H1 (cell line): ENCODE data around the gene OSBPL2. TPM values are rescaled to one million over a fixed set of nuclear protein-coding genes. Genes with fewer than 3 reads are reported as not detected.

Experiments
- CTCF ChIA-PET: fragments of 300-600 bp; sonication (Branson Sonifier 250); formaldehyde crosslinking; loops from one replicate; lab custom pipeline; 2021; ENCODE audit not compliant: partially characterized antibody; lab: Charles Lee
- POLR2A ChIA-PET: fragments of 300-600 bp; sonication (Branson Sonifier 250); formaldehyde crosslinking; loops from one replicate; lab custom pipeline; 2021; ENCODE audit warnings: inconsistent platforms; ENCODE audit not compliant: partially characterized antibody; lab: Charles Lee
- DNase-seq, 2 experiments: peaks; one replicate each; pipeline versions ENCODE4 v3.0.0 to v3.0.0-alpha.2; 2010 to 2022; ENCODE audit warnings: low spot score in 2 of 2, low read depth in 1 of 2, mixed read lengths in 1 of 2
- FAIRE-seq: peaks from 2 replicates; lab custom pipeline; 2011; peaks lifted over from hg19 to GRCh38; lab: Jason Lieb, UNC
- H2AFZ ChIP-seq: 2 replicates; pipeline ENCODE4 v1.8.1; 2012; ENCODE audit warnings: low read length, inconsistent platforms
- H2AK5ac ChIP-seq: 2 replicates; pipeline ENCODE4 v1.6.1; 2013; ENCODE audit warnings: low read depth, low read length
- H2BK120ac ChIP-seq: replicated peaks from 2 replicates; pipeline ENCODE3; 2013; ENCODE audit warnings: low read depth, low read length, inconsistent platforms
- H2BK12ac ChIP-seq: 2 replicates; pipeline ENCODE4 v1.6.1; 2013; ENCODE audit warnings: low read depth, low read length
- H2BK15ac ChIP-seq: 2 replicates; pipeline ENCODE4 v1.6.1; 2013; ENCODE audit warnings: low read length
- H2BK20ac ChIP-seq: 2 replicates; pipeline ENCODE4 v1.6.1; 2013; ENCODE audit warnings: low read length
- H2BK5ac ChIP-seq: 2 replicates; pipeline ENCODE4 v1.6.1; 2013; ENCODE audit warnings: low read depth, low read length
- H3K14ac ChIP-seq: 2 replicates; pipeline ENCODE4 v1.6.1; 2013; ENCODE audit warnings: inconsistent platforms; ENCODE audit not compliant: insufficient read length
- H3K18ac ChIP-seq: 2 replicates; pipeline ENCODE4 v1.6.1; 2013; ENCODE audit warnings: low read length; ENCODE audit errors: extremely low read depth
- H3K23ac ChIP-seq: 2 replicates; pipeline ENCODE4 v1.6.1; 2013; ENCODE audit warnings: inconsistent platforms; ENCODE audit not compliant: insufficient read length
- H3K23me2 ChIP-seq: 2 replicates; pipeline ENCODE4 v1.6.1; 2013; ENCODE audit warnings: low read depth, low read length
- H3K27ac ChIP-seq: 2 replicates; pipeline ENCODE4 v1.6.1; 2011; ENCODE audit warnings: low read depth, low read length, inconsistent platforms
- H3K27me3 ChIP-seq, 4 experiments: replicated peaks in 1 of 4; 1 replicate in 1 of 4; 2 replicates in 3 of 4; pipeline versions ENCODE4 v1.6.1 to v1.8.1; 2011 to 2013; ENCODE audit warnings: low read length in 3 of 4, mild to moderate bottlenecking in 3 of 4, inconsistent platforms in 2 of 4, mixed read lengths in 2 of 4, moderate library complexity in 1 of 4; ENCODE audit not compliant: control insufficient read depth in 3 of 4, insufficient read depth in 3 of 4; ENCODE audit errors: extremely low read depth in 1 of 4
- H3K36me3 ChIP-seq, 4 experiments: 2 replicates each; pipeline versions ENCODE4 v1.6.1 to v1.8.1; 2011 to 2013; ENCODE audit warnings: mild to moderate bottlenecking in 4 of 4, low read length in 3 of 4, moderate library complexity in 2 of 4, control low read depth in 1 of 4, inconsistent platforms in 1 of 4; ENCODE audit not compliant: insufficient read depth in 4 of 4, control insufficient read depth in 2 of 4
- H3K4ac ChIP-seq: replicated peaks from 2 replicates; pipeline ENCODE3; 2013; ENCODE audit warnings: low read length, low read depth, mixed read lengths, inconsistent platforms; ENCODE audit not compliant: insufficient read length
- H3K4me1 ChIP-seq, 4 experiments: replicated peaks in 1 of 4; 1 replicate in 1 of 4; 2 replicates in 3 of 4; pipeline versions ENCODE4 v1.6.1 to v1.8.1; 2011 to 2013; ENCODE audit warnings: low read length in 3 of 4, inconsistent platforms in 2 of 4, mixed read lengths in 1 of 4; ENCODE audit not compliant: insufficient read depth in 4 of 4, control insufficient read depth in 3 of 4
- H3K4me2 ChIP-seq, 2 experiments: 2 replicates each; pipeline versions ENCODE4 v1.6.1 to v1.8.1; 2011 to 2013; ENCODE audit warnings: low read depth in 2 of 2, low read length in 2 of 2, control low read depth in 1 of 2, inconsistent platforms in 1 of 2, mild to moderate bottlenecking in 1 of 2; ENCODE audit not compliant: insufficient read depth in 1 of 2
- H3K4me3 ChIP-seq, 4 experiments: fragments of 200-600, 300-600 bp in 1 of 4; sonication (generic), shearing (Covaris generic), sonication (Bioruptor Twin) in 1 of 4; 2 replicates each; pipeline versions ENCODE4 v1.5.1 to v1.8.1; 2011 to 2016; ENCODE audit warnings: low read length in 4 of 4, low read depth in 3 of 4, control low read depth in 2 of 4, inconsistent platforms in 2 of 4, mild to moderate bottlenecking in 2 of 4, mixed read lengths in 1 of 4, moderate library complexity in 1 of 4; ENCODE audit not compliant: insufficient read depth in 2 of 4; ENCODE audit errors: extremely low read depth in 1 of 4
- H3K56ac ChIP-seq: replicated peaks from 2 replicates; pipeline ENCODE3; 2013; ENCODE audit warnings: low read depth, mild to moderate bottlenecking, mixed read lengths, low read length, inconsistent platforms; ENCODE audit not compliant: insufficient read length
- H3K79me1 ChIP-seq: 2 replicates; pipeline ENCODE4 v1.6.1; 2013; ENCODE audit warnings: low read depth, low read length, control low read depth
- H3K79me2 ChIP-seq, 2 experiments: 2 replicates each; pipeline versions ENCODE4 v1.6.1 to v1.8.1; 2012 to 2013; ENCODE audit warnings: low read length in 2 of 2, mild to moderate bottlenecking in 2 of 2, inconsistent platforms in 1 of 2; ENCODE audit not compliant: insufficient read depth in 2 of 2, control insufficient read depth in 1 of 2
- H3K9ac ChIP-seq, 4 experiments: replicated peaks in 1 of 4; 1 replicate in 1 of 4; 2 replicates in 3 of 4; pipeline versions ENCODE4 v1.6.1 to v1.8.1; 2011 to 2013; ENCODE audit warnings: low read depth in 3 of 4, low read length in 3 of 4, control low read depth in 2 of 4, mild to moderate bottlenecking in 2 of 4, moderate library complexity in 2 of 4, inconsistent platforms in 1 of 4; ENCODE audit errors: extremely low read depth in 1 of 4
- H3K9me3 ChIP-seq, 2 experiments: 2 replicates each; pipeline versions ENCODE4 v1.6.1 to v1.8.1; 2012 to 2013; ENCODE audit warnings: mild to moderate bottlenecking in 2 of 2, moderate library complexity in 2 of 2, control low read depth in 1 of 2, inconsistent platforms in 1 of 2, low read depth in 1 of 2, low read length in 1 of 2, mixed read lengths in 1 of 2; ENCODE audit not compliant: insufficient read depth in 2 of 2
- H4K20me1 ChIP-seq, 2 experiments: replicated peaks in 1 of 2; 2 replicates each; pipeline versions ENCODE3 to v1.8.1; 2011 to 2013; ENCODE audit warnings: inconsistent platforms in 2 of 2, low read length in 2 of 2, mild to moderate bottlenecking in 1 of 2; ENCODE audit not compliant: insufficient read depth in 2 of 2, control insufficient read depth in 1 of 2
- H4K5ac ChIP-seq: 2 replicates; pipeline ENCODE4 v1.6.1; 2013; ENCODE audit warnings: low read length, low read depth, mixed read lengths, inconsistent platforms; ENCODE audit not compliant: insufficient read length
- H4K8ac ChIP-seq: 2 replicates; pipeline ENCODE4 v1.8.0; 2013; ENCODE audit warnings: mild to moderate bottlenecking, moderate library complexity, low read length, inconsistent platforms; ENCODE audit not compliant: insufficient read depth; ENCODE audit errors: extremely low read depth
- H4K91ac ChIP-seq: replicated peaks from 2 replicates; pipeline ENCODE3; 2013; ENCODE audit warnings: low read length, mixed read lengths, inconsistent platforms; ENCODE audit not compliant: insufficient read length
- EP300 ChIP-seq, 2 experiments: IDR thresholded peaks; 1 replicate in 1 of 2; 2 replicates in 1 of 2; pipeline ENCODE4 v1.6.1; 2011 to 2012; ENCODE audit warnings: low read depth in 2 of 2, low read length in 2 of 2, mild to moderate bottlenecking in 2 of 2, borderline replicate concordance in 1 of 2, inconsistent platforms in 1 of 2, moderate library complexity in 1 of 2
- RNF2 ChIP-seq: fragments of 200-900, 300-1000 bp; sonication (generic); IDR thresholded peaks from 2 replicates; pipeline ENCODE4 v1.7.1; 2016; ENCODE audit warnings: borderline replicate concordance, low read depth, mild to moderate bottlenecking, antibody characterized with exemption, low read length; ENCODE audit not compliant: poor library complexity, severe bottlenecking; ENCODE audit errors: missing control alignments
- SP4 ChIP-seq: IDR thresholded peaks from 2 replicates; pipeline ENCODE4 v1.6.1; 2012; ENCODE audit warnings: low read length, inconsistent platforms
- WGBS, 2 experiments: shearing (Covaris generic) in 1 of 2; methylation state at CpG; one replicate each; pipeline versions ENCODE4 v1.1.6 to v1.1.7; 2013 to 2015; ENCODE audit warnings: low lambda C conversion rate in 2 of 2, mixed read lengths in 2 of 2, inconsistent platforms in 1 of 2, low coverage in 1 of 2, missing lambda C conversion rate in 1 of 2; ENCODE audit not compliant: insufficient replicate concordance in 2 of 2, insufficient coverage in 1 of 2, insufficient read length in 1 of 2; ENCODE audit errors: extremely low coverage in 1 of 2, missing lambda C conversion rate in 1 of 2; 5-methylcytosine and 5-hydroxymethylcytosine counted together
- polyA plus RNA-seq, 7 experiments: library from polyadenylated mRNA; depleted of rRNA in 3 of 7; stranded (reverse) in 5 of 7; unstranded in 2 of 7; fragments of >200 nt in 5 of 7; fragments of 200-250 nt in 2 of 7; gene quantifications; 1 replicate in 5 of 7; 2 replicates in 1 of 7; 4 replicates in 1 of 7; pipeline versions ENCODE4 v1.2.1 to v1.2.3, GENCODE V29; 2011 to 2013; ENCODE audit warnings: missing spikeins in 2 of 7, mixed read lengths in 2 of 7
- total RNA-seq: library from RNA; stranded (reverse); fragmentation: NEBNext Ultra II Directional; extraction: Animal tissue kit (Norgen Biotek cat#: 25700); gene quantifications from 2 replicates; pipeline ENCODE4 v1.2.1, GENCODE V29; 2021

OSBPL2 gene
- total and polyA plus RNA-seq, 2 of the 8 experiments (the other 6 are each of a cell fraction or from before 2014, with no cell fraction given): 11.7 to 42.4 TPM

DNA sequence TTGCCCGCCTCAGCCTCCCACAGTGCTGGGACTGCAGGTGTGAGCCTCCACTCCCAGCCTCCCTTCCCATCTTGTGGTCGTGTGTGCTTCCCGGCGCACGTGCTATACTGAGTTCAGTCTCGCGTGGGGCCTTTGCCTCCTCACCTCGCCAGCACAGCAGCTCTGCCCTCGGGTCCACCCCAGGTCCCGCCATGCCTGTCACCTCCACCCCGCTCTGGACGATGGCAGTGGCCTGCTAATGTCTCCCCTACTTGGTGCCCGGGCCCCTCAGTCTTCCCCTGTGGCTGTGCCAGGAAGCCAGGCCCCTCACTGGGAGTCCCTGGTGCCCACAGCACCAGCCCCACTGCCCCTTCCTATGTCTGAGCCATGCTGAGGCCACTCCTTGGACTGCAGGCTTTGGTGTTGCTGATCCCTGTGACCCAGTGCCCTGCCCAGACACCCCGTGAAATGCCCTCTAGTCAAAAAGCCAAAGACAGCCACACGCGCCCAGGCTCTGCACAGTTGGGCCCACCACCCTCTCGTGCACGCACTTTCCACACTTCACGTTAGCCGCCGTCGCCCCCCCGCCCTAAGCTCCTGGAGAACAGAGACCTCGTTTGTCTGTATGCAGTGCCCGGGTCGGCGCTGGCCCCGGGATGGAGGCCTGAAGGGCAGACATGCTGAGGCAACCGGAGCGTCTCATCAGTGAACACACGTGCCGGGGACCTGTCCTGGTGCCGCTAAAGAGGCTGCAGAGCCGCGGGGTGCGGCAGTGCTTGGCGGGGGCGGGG, 32.5 kb upstream of the OSBPL2 start:
- no peaks in the 10 kb centered on the region for H3K9me3 ChIP-seq
- H2BK12ac ChIP-seq: no peak overlapping the region
- H3K4me2 ChIP-seq: no peak overlapping the region
- POLR2A ChIA-PET: no interaction called here
- H4K20me1 ChIP-seq: no peaks in the 10 kb centered on the region
- no peaks in the 10 kb centered on the region for H3K79me1 ChIP-seq
- no peak overlapping the region for H3K14ac ChIP-seq
- no peak overlapping the region for H3K9ac ChIP-seq
- no peaks in the 10 kb centered on the region for H3K27me3 ChIP-seq
- FAIRE-seq (no peak), DNase-seq (no peak)
- no peak overlapping the region for H2BK15ac ChIP-seq
- no peak overlapping the region for H3K4me3 ChIP-seq
- H3K4ac ChIP-seq: no peak overlapping the region
- H2BK5ac ChIP-seq: no peak overlapping the region; the same call in 1 of the 2 replicates
- H2BK120ac ChIP-seq: no peak overlapping the region
- no peak overlapping the region for H4K91ac ChIP-seq
- H3K27ac ChIP-seq: no peak overlapping the region
- no peak overlapping the region for H4K5ac ChIP-seq
- no peaks in the 10 kb centered on the region for H3K23me2 ChIP-seq
- H3K4me1 ChIP-seq: no peaks in the 10 kb centered on the region
- no peak overlapping the region for H3K18ac ChIP-seq
- H3K56ac ChIP-seq: no peak overlapping the region
- no peak overlapping the region for H2AK5ac ChIP-seq
- CTCF ChIA-PET: interaction anchor here (1.2 to 1.7 kb wide), 2 partner anchors 14 to 21 kb away, joined by 3 to 7 read pairs; no protein-coding TSS in a partner anchor
- no peak overlapping the region for H2BK20ac ChIP-seq
- peaks cover 0 to 7% (median 3%) of the 10 kb centered on the region in 4 experiments; a peak in 4 of 8 replicates for H3K36me3 ChIP-seq
- H3K23ac ChIP-seq: no peak overlapping the region
- peak overlapping the region; percentile 65; the same call in 1 of the 2 replicates for H4K8ac ChIP-seq
- no peaks in the 10 kb centered on the region for H3K79me2 ChIP-seq
- 94% methylated on average over 37 of the region's 38 CpGs; no CpG with 5 or more reads in 1 of the 2 experiments for WGBS, 2 experiments
- no peak overlapping the region for H2AFZ ChIP-seq
- TF ChIP-seq RNF2: no peak
- no peak for TF ChIP-seq SP4
- no peak for TF ChIP-seq EP300 (IDR thresholded peaks at IDR 0.05; ENCODE audit: borderline replicate concordance in 1 of 2, low read depth in 2 of 2, low read length in 2 of 2)
